ENCODE data around the gene FIBCD1. TPM values are rescaled to one million over a fixed set of nuclear protein-coding genes. Genes with fewer than 3 reads are reported as not detected.

Gene FIBCD1
- total and polyA plus RNA-seq, 4 donors = 0.97 to 7.7 (median 4.1) TPM

GRCh38 chr9:130895481-130896232, 43.4 kb downstream of the FIBCD1 start:
- no peaks in the 10 kb centered on the region for H3K9me3 ChIP-seq (ENCODE audit: control insufficient read depth in 4 of 4, insufficient read depth in 3 of 4, low read length in 3 of 4)
- H3K4me1 ChIP-seq (ENCODE audit: control insufficient read depth in 5 of 5, insufficient read depth in 5 of 5, low read length in 5 of 5) = peaks cover 0 to 10% (median 0%) of the 10 kb centered on the region in 5 donors
- DNase-seq (no peak), ATAC-seq (ENCODE audit: insufficient read depth, low FRiP score) (no peak)
- H3K27ac ChIP-seq (ENCODE audit: low read depth in 1 of 2, low read length in 1 of 2) = no peak overlapping the region
- H3K36me3 ChIP-seq (ENCODE audit: control insufficient read depth in 4 of 4, insufficient read depth in 4 of 4, low read length in 4 of 4) = peaks cover 0 to 7% (median 0%) of the 10 kb centered on the region in 4 donors
- WGBS, 2 donors = 64% methylated on average over 24 of the region's 24 CpGs
- H3K9ac ChIP-seq (ENCODE audit: insufficient read depth in 1 of 2, low read length in 2 of 2) = no peak overlapping the region
- H3K4me3 ChIP-seq = no peak overlapping the region
- TF ChIP-seq, protein P1, sequence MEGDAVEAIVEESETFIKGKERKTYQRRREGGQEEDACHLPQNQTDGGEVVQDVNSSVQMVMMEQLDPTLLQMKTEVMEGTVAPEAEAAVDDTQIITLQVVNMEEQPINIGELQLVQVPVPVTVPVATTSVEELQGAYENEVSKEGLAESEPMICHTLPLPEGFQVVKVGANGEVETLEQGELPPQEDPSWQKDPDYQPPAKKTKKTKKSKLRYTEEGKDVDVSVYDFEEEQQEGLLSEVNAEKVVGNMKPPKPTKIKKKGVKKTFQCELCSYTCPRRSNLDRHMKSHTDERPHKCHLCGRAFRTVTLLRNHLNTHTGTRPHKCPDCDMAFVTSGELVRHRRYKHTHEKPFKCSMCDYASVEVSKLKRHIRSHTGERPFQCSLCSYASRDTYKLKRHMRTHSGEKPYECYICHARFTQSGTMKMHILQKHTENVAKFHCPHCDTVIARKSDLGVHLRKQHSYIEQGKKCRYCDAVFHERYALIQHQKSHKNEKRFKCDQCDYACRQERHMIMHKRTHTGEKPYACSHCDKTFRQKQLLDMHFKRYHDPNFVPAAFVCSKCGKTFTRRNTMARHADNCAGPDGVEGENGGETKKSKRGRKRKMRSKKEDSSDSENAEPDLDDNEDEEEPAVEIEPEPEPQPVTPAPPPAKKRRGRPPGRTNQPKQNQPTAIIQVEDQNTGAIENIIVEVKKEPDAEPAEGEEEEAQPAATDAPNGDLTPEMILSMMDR (IDR thresholded peaks at IDR 0.05; ENCODE audit: control extremely low read depth, extremely low read depth) = no peak
- H3K27me3 ChIP-seq (ENCODE audit: control insufficient read depth in 3 of 3, insufficient read depth in 3 of 3, low read length in 2 of 3) = peaks cover 0 to 4% (median 0%) of the 10 kb centered on the region in 3 donors

DNA sequence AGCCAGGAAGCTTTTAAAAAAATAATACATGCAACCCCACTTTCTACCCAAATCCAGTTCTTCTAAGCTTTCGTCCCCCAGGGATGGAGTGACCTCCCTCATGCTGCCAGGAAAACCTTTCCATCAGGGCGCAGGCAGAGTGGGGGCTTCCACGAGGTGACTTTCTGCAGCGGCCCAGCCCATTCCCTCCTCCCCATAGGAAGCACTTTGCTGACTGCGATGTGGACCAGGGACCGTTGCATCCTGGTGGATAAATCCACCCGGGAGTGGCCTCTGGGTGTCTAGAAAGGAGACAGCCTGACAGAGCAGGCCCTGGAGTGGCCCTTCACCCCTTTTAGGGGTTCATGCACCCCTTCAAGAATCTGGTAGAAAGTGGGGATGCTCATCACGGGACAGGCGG, 44.0 kb downstream of the FIBCD1 start:
- no peak overlapping the region for H3K9ac ChIP-seq (ENCODE audit: insufficient read depth in 1 of 2, low read length in 2 of 2)
- TF ChIP-seq, protein P1 (IDR thresholded peaks at IDR 0.05; ENCODE audit: control extremely low read depth, extremely low read depth) = no peak
- no peak overlapping the region for H3K4me3 ChIP-seq
- WGBS, 2 donors = 74 to 84% methylated on average over 9 of the region's 9 CpGs
- H3K27ac ChIP-seq (ENCODE audit: low read depth in 1 of 2, low read length in 1 of 2) = no peak overlapping the region
- H3K36me3 ChIP-seq (ENCODE audit: control insufficient read depth in 4 of 4, insufficient read depth in 4 of 4, low read length in 4 of 4) = peaks cover 0 to 11% (median 5%) of the 10 kb centered on the region in 4 donors
- H3K27me3 ChIP-seq (ENCODE audit: control insufficient read depth in 3 of 3, insufficient read depth in 3 of 3, low read length in 2 of 3) = no peaks in the 10 kb centered on the region
- no peaks in the 10 kb centered on the region for H3K9me3 ChIP-seq (ENCODE audit: control insufficient read depth in 4 of 4, insufficient read depth in 3 of 4, low read length in 3 of 4)
- DNase-seq (no peak), ATAC-seq (ENCODE audit: insufficient read depth, low FRiP score) (no peak)
- peaks cover 0 to 10% (median 0%) of the 10 kb centered on the region in 5 donors for H3K4me1 ChIP-seq (ENCODE audit: control insufficient read depth in 5 of 5, insufficient read depth in 5 of 5, low read length in 5 of 5)

- Histone ChIP-seq H3K9ac (ENCODE audit: insufficient read depth in 1 of 2, low read length in 2 of 2) (no peak overlapping the region), H3K9me3 (ENCODE audit: control insufficient read depth in 4 of 4, insufficient read depth in 3 of 4, low read length in 3 of 4) (no peaks in the 10 kb centered on the region), H3K27me3 (ENCODE audit: control insufficient read depth in 3 of 3, insufficient read depth in 3 of 3, low read length in 2 of 3) (no peaks in the 10 kb centered on the region), H3K4me1 (ENCODE audit: control insufficient read depth in 5 of 5, insufficient read depth in 5 of 5, low read length in 5 of 5) (peaks cover 0 to 10% (median 0%) of the 10 kb centered on the region in 5 donors), H3K4me3 (no peak overlapping the region), H3K27ac (ENCODE audit: low read depth in 1 of 2, low read length in 1 of 2) (no peak overlapping the region), H3K36me3 (ENCODE audit: control insufficient read depth in 4 of 4, insufficient read depth in 4 of 4, low read length in 4 of 4) (peaks cover 0 to 14% (median 7%) of the 10 kb centered on the region in 4 donors)
- ATAC-seq (ENCODE audit: insufficient read depth, low FRiP score) (no peak), DNase-seq (no peak)
- 84 to 85% methylated on average over 7 of the region's 7 CpGs for WGBS, 2 donors
- TF ChIP-seq, protein P1 (IDR thresholded peaks at IDR 0.05; ENCODE audit: control extremely low read depth, extremely low read depth) = no peak
Observed at GRCh38 chr9:130894546-130894945, 44.5 kb downstream of the FIBCD1 start.

All from lung (tissue), 12 donors.